Activated naive CD4-positive, alpha-beta T cell treated with anti-CD3 and anti-CD28 coated beads, Interleukin-2, amount 10 ng/mL, durations not matched to agents 7 days and 5 days (primary cell): ENCODE results near the gene POLR2E.

Experiments
- CTCF ChIA-PET: fragments of 350-600 bp; sonication (Branson Sonifier 250); formaldehyde crosslinking; loops from one replicate; lab custom pipeline; 2021; ENCODE audit warnings: antibody characterized with exemption; lab: Charles Lee
- DNase-seq: peaks from one replicate; pipeline ENCODE4 v3.0.0-alpha.2; 2020
- H3K27ac Mint-ChIP-seq: one replicate; pipeline ENCODE4 v1.8.0; 2021; ENCODE audit warnings: mild to moderate bottlenecking, moderate library complexity, mixed read lengths
- H3K27me3 Mint-ChIP-seq: one replicate; pipeline ENCODE4 v1.8.0; 2021; ENCODE audit warnings: mild to moderate bottlenecking, mixed read lengths
- H3K36me3 Mint-ChIP-seq: one replicate; pipeline ENCODE4 v1.8.0; 2021; ENCODE audit warnings: mixed read lengths
- H3K4me1 Mint-ChIP-seq: one replicate; pipeline ENCODE4 v1.8.0; 2021; ENCODE audit warnings: mixed read lengths
- H3K4me3 Mint-ChIP-seq: one replicate; pipeline ENCODE4 v1.8.0; 2021; ENCODE audit warnings: mild to moderate bottlenecking, moderate library complexity, mixed read lengths
- H3K9me3 Mint-ChIP-seq: one replicate; pipeline ENCODE4 v1.8.0; 2021; ENCODE audit warnings: mixed read lengths

POLR2E gene

GRCh38 chr19:1079566-1080111, 15.5 kb downstream of the POLR2E start:
- Mint-ChIP-seq H3K4me1 (peaks cover 64% of the 10 kb centered on the region), H3K36me3 (peaks cover 57% of the 10 kb centered on the region), H3K27ac (peak overlapping the region; percentile 97), H3K4me3 (peak overlapping the region; percentile 89), H3K27me3 (peaks cover 3% of the 10 kb centered on the region), H3K9me3 (no peaks in the 10 kb centered on the region)
- peak; percentile 88 for DNase-seq
- CTCF ChIA-PET: interaction anchor here (1.4 kb wide), 1 partner anchor 15 kb away, joined by 6 read pairs; no protein-coding TSS in a partner anchor

- DNase-seq: peak; percentile 97
- Mint-ChIP-seq H3K4me3 (peak overlapping the region; percentile 89), H3K27me3 (peaks cover 3% of the 10 kb centered on the region), H3K27ac (peak overlapping the region; percentile 97), H3K36me3 (peaks cover 61% of the 10 kb centered on the region), H3K9me3 (no peaks in the 10 kb centered on the region), H3K4me1 (peaks cover 68% of the 10 kb centered on the region)
- CTCF ChIA-PET: interaction anchor here (0.6 to 2.4 kb wide), 5 partner anchors 9 to 140 kb away, joined by 3 to 13 read pairs (median 3); partner anchors contain the start of gene ARHGAP45
Observed at GRCh38 chr19:1076951-1077350, 18.2 kb downstream of the POLR2E start.

- Mint-ChIP-seq H3K9me3 (no peaks in the 10 kb centered on the region), H3K27ac (peak overlapping the region; percentile 97), H3K4me3 (peak overlapping the region; percentile 89), H3K4me1 (peaks cover 65% of the 10 kb centered on the region), H3K36me3 (peaks cover 61% of the 10 kb centered on the region), H3K27me3 (peaks cover 3% of the 10 kb centered on the region)
- CTCF ChIA-PET: interaction anchor here (0.6 to 2.4 kb wide), 4 partner anchors 9 to 37 kb away, joined by 3 to 13 read pairs (median 6); partner anchors contain the start of gene ARHGAP45
- no peak for DNase-seq
Observed at GRCh38 chr19:1076046-1076386, 19.2 kb downstream of the POLR2E start.

DNA sequence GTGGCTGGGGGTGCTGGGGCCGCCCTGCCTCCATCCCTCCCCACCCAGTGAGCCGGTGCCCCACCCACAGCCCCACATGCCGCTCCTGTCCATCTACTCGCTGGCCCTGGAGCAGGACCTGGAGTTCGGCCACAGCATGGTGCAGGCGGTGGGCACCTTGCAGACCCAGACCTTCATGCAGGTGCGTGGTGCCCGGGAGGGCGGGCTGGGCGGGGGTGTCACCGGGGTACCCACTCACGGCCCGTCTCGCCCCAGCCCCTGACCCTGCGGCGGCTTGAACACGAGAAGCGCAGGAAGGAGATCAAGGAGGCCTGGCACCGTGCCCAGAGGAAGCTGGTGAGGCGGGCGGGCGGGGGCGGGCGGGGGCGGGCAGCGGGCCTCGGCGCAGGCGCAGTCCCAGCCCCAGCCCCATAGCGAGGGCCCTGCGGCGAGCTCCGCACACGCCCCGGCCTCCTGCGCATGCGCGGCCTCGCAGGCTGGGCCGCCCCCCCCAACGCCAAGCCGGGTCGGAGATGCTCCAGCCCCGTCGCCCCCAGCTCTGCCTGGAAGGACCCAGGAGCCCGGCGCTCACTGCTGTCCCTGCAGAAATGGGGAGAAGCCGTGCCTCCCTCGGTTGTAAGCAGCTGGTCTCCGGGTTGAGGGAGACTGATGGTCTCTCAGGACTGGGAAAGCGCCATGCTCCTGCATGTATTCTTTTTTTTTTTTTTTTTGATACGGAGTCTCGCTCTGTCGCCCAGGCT, 20.5 kb downstream of the POLR2E start:
- no peaks in the 10 kb centered on the region for H3K9me3 Mint-ChIP-seq
- H3K27me3 Mint-ChIP-seq: peaks cover 3% of the 10 kb centered on the region
- peaks cover 62% of the 10 kb centered on the region for H3K4me1 Mint-ChIP-seq
- CTCF ChIA-PET: interaction anchor here (1.0 to 2.1 kb wide), 2 partner anchors 10 to 170 kb away, joined by 3 to 10 read pairs; no protein-coding TSS in a partner anchor
- H3K36me3 Mint-ChIP-seq: peaks cover 51% of the 10 kb centered on the region
- DNase-seq: peak; percentile 92
- peak overlapping the region; percentile 89 for H3K4me3 Mint-ChIP-seq
- H3K27ac Mint-ChIP-seq: peak overlapping the region; percentile 97

DNA sequence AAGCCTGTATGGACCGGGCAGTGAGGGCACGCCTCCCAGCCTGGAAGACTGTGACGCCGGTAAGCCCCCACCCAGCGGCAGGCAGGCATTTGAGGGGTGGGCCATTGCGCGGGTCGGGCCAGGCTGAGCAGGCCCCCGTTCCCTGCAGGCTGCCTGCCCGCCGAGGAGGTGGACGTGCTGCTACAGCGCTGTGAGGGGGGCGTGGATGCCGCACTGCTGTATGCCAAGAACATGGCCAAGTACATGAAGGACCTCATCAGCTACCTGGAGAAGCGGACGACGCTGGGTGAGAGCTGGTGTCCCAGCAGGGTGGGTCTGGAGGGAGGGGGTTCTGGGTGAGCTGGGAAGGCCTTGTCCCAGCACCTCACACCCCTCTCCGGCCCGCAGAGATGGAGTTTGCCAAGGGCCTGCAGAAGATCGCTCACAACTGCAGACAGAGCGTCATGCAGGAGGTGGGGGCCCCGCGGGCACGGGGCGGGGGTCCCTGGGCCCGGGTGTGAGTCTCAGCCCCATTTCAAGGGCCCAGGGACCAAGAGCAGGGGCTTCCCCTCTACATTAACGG, 21.1 kb downstream of the POLR2E start:
- CTCF ChIA-PET: interaction anchor here (1.0 kb wide), 1 partner anchor 170 kb away, joined by 3 read pairs; no protein-coding TSS in a partner anchor
- Mint-ChIP-seq H3K36me3 (peaks cover 53% of the 10 kb centered on the region), H3K27me3 (no peaks in the 10 kb centered on the region), H3K27ac (peak overlapping the region; percentile 80), H3K4me3 (peak overlapping the region; percentile 65), H3K9me3 (no peaks in the 10 kb centered on the region), H3K4me1 (peaks cover 60% of the 10 kb centered on the region)
- DNase-seq: no peak

GRCh38 chr19:1073063-1073955, 21.9 kb downstream of the POLR2E start:
- peak overlapping the region; percentile 86 for H3K27ac Mint-ChIP-seq
- H3K27me3 Mint-ChIP-seq: no peaks in the 10 kb centered on the region
- CTCF ChIA-PET: interaction anchor here (1.0 kb wide), 1 partner anchor 171 kb away, joined by 3 read pairs; no protein-coding TSS in a partner anchor
- DNase-seq: peak; percentile 40
- no peaks in the 10 kb centered on the region for H3K9me3 Mint-ChIP-seq
- peaks cover 66% of the 10 kb centered on the region for H3K4me1 Mint-ChIP-seq
- peak overlapping the region; percentile 65 for H3K4me3 Mint-ChIP-seq
- peaks cover 58% of the 10 kb centered on the region for H3K36me3 Mint-ChIP-seq

DNA sequence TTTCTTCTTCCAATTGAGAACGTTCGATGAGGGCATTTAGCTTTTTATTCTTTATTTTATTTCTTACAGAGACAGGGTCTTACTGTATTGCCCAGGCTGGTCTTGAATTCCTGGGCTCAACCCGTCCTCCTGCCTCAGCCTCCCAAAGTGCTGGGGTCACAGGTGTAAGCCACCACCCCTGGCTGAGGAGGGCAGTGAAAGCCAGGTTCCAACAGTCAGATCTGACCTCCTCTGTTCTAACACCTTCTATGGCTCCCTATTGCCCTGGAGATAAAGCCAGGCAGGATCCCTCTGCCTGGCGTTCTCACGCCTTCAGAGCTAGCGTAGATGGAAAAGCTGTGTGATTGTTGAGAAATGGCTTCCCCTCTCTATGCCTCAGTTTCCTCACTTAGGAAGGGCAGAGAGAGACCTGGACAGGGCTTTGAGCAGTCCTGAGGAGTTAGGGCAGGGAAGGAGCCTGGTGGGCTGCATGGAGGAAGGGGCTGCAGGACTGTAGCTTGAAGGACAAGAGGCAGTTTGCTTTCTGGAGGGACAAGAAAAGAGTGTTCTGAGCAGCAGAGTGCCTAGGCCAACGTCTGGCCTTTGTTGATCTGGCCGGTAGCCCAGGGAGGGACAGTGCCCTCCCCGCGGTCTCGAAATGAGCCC, 22.7 kb downstream of the POLR2E start:
- H3K27me3 Mint-ChIP-seq: no peaks in the 10 kb centered on the region
- DNase-seq: no peak
- H3K36me3 Mint-ChIP-seq: peaks cover 55% of the 10 kb centered on the region
- no peaks in the 10 kb centered on the region for H3K9me3 Mint-ChIP-seq
- CTCF ChIA-PET: interaction anchor here (0.6 kb wide), 1 partner anchor 35 kb away, joined by 4 read pairs; no protein-coding TSS in a partner anchor
- H3K4me1 Mint-ChIP-seq: peaks cover 66% of the 10 kb centered on the region
- peak overlapping the region; percentile 73 for H3K4me3 Mint-ChIP-seq
- H3K27ac Mint-ChIP-seq: peak overlapping the region; percentile 86

GRCh38 chr19:1070931-1071791, 24.0 kb downstream of the POLR2E start:
- DNase-seq: no peak
- H3K27ac Mint-ChIP-seq: peak overlapping the region; percentile 86
- peaks cover 61% of the 10 kb centered on the region for H3K4me1 Mint-ChIP-seq
- peak overlapping the region; percentile 73 for H3K4me3 Mint-ChIP-seq
- no peaks in the 10 kb centered on the region for H3K9me3 Mint-ChIP-seq
- H3K36me3 Mint-ChIP-seq: peaks cover 47% of the 10 kb centered on the region
- no peaks in the 10 kb centered on the region for H3K27me3 Mint-ChIP-seq
- CTCF ChIA-PET: no interaction called here

GRCh38 chr19:1070576-1070930, 24.6 kb downstream of the POLR2E start:
- Mint-ChIP-seq H3K36me3 (peaks cover 41% of the 10 kb centered on the region), H3K9me3 (no peaks in the 10 kb centered on the region), H3K4me1 (peaks cover 61% of the 10 kb centered on the region), H3K4me3 (peak overlapping the region; percentile 86), H3K27me3 (no peaks in the 10 kb centered on the region), H3K27ac (peak overlapping the region; percentile 93)
- no peak for DNase-seq
- CTCF ChIA-PET: interaction anchor here (0.9 kb wide), 1 partner anchor 8 kb away, joined by 4 read pairs; no protein-coding TSS in a partner anchor

DNA sequence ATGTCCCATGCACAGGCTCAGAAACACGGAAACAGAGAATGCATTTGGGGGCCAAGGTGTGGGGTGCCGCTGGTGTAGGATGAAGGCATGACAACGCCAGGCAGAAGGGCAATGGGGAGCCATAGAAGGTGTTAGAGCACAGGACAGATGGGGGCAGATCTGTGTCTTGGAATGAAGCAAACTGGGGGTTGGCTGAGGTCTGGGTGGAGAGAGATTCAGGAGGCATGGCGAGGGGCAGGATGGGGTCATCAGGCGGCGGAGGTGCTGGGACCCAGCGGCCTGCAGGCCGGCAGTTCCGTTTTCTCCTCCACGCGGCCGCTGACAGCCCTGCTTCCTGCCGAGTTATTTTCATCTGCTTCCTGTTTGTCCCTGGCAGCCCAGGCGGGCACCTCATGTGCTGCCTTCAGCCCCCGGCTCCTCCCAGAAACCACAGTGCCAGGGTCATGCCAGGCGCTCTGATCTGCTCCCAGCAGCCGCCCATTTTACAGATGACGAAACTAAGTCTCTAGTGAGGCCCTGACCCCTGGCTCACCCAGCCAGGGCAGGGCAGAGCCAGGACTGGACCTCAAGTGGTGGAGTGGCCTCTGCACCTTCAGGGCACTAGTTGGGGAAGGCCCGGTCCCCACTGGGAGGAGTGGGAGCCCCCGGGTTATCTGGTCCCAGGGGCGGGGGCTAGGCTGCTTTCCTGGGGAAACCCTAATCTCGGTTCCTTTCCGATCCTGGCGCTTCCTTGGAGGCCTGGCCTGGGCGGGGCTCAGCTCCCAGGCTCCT, 26.0 kb downstream of the POLR2E start:
- Mint-ChIP-seq H3K36me3 (peaks cover 40% of the 10 kb centered on the region), H3K9me3 (no peaks in the 10 kb centered on the region), H3K4me1 (peaks cover 68% of the 10 kb centered on the region), H3K27me3 (no peaks in the 10 kb centered on the region), H3K27ac (peak overlapping the region; percentile 93), H3K4me3 (peak overlapping the region; percentile 86)
- peak; percentile 88 for DNase-seq
- CTCF ChIA-PET: no interaction called here

GRCh38 chr19:1068009-1069001, 26.9 kb downstream of the POLR2E start:
- H3K36me3 Mint-ChIP-seq: peaks cover 40% of the 10 kb centered on the region

More at GRCh38 chr19:1068009-1069001, 26.9 kb downstream of the POLR2E start:
- Mint-ChIP-seq H3K27ac (peak overlapping the region; percentile 95), H3K27me3 (no peaks in the 10 kb centered on the region), H3K9me3 (peaks cover under 1% of the 10 kb centered on the region), H3K4me3 (peak overlapping the region; percentile 86), H3K4me1 (peaks cover 69% of the 10 kb centered on the region)
- peak; percentile 88 for DNase-seq
- CTCF ChIA-PET: interaction anchor here (0.6 to 3.2 kb wide), 7 partner anchors 8 to 297 kb away, joined by 3 to 13 read pairs (median 3); no protein-coding TSS in a partner anchor
